ENCODE measurements around the gene GALNT10.
A peak's percentile ranks its signal among the peaks of the same experiment; 100 is the strongest.

Gene GALNT10

DNA sequence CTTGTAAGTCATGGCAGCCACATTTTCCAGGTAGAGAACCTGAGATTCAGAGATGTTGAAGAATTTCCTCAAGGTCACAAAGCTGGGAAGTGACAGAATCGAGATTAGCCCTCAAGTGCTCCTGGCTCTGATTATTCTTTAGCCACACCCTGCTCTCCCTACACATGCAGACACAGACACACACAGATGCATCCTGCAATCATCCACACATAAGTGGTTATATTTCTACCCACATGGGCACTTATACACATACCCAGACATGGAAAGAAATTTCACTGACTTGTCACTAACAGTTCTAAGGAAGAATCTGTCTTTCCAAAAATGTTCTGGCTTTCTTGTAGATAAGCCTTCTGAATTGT lies 32.2 kb upstream of the GALNT10 start:
- H3K9ac ChIP-seq (ENCODE audit: insufficient read length): no peak overlapping the region
- no peak overlapping the region for H3K4me3 ChIP-seq
- TF ChIP-seq POLR2AphosphoS5 (IDR thresholded peaks at IDR 0.05; ENCODE audit: borderline replicate concordance, low read depth, low read length) (no peak), FOXP2 (optimal IDR thresholded peaks at IDR 0.05; ENCODE audit: control extremely low read depth, extremely low read length, insufficient read depth) (no peak), EZH2 (IDR thresholded peaks at IDR 0.05) (no peak)
- DNase-seq (ENCODE audit: low read depth, low spot score): no peak
- H3K36me3 ChIP-seq (ENCODE audit: insufficient read depth, low read length): no peaks in the 10 kb centered on the region
- no peak overlapping the region for H3K27ac ChIP-seq
- no peaks in the 10 kb centered on the region for H3K9me3 ChIP-seq (ENCODE audit: low read depth, low read length)

DNA sequence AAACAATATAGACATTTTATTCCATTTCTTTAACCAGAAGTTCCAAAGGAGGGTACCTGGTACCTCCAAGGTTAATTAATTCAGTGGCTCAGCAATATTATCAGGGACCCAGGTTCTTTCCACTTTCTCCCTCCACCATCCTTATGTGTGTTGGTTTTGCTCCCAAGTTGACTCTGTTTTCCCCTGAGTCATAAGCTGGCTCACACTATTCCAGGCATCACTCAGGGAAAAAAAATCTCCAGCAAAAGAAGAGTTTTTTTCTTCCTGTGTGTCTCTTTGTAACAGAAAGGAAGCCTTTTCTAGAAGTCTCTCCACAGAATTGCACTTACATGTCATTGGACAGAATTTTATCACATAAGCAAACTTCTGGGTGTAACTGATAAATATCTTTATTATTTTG lies 31.2 kb upstream of the GALNT10 start:
- Histone ChIP-seq H3K9me3 (ENCODE audit: low read depth, low read length) (no peaks in the 10 kb centered on the region), H3K27ac (no peak overlapping the region), H3K9ac (ENCODE audit: insufficient read length) (no peak overlapping the region), H3K4me3 (no peak overlapping the region), H3K36me3 (ENCODE audit: insufficient read depth, low read length) (no peaks in the 10 kb centered on the region)
- TF ChIP-seq EZH2 (IDR thresholded peaks at IDR 0.05) (no peak), POLR2AphosphoS5 (IDR thresholded peaks at IDR 0.05; ENCODE audit: borderline replicate concordance, low read depth, low read length) (no peak), FOXP2 (optimal IDR thresholded peaks at IDR 0.05; ENCODE audit: control extremely low read depth, extremely low read length, insufficient read depth) (no peak)
- no peak for DNase-seq (ENCODE audit: low read depth, low spot score)

DNA sequence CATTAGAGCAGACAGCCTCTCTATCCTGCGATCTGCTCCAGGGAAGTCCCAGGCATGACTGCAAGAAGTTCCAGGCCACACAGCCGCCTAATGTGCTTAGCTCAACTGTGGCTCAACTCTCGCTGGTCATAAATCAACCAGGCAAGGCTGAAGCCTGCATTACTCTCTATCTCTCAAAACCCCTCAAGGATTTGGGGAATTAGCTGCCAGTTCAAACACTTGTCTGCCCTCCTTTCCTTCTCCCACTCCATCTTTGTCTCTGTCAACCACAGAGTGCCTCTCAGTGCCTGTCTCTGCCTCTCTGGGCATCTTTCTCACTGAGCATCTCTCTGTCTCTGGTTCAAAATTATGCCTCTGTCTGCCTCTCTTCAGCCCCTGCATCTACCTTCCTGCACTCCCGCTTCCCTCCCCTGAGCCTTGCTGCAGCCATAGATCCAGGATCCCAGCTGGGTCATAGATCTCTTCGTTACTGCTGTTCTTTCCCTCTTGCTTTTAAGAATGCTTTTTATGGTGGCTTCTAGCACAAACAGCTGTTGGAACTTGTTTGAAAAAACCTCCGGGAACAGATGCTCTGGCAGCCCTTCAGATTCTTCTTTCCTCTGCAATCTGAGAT lies 27.9 kb upstream of the GALNT10 start:
- TF ChIP-seq FOXP2 (optimal IDR thresholded peaks at IDR 0.05; ENCODE audit: control extremely low read depth, extremely low read length, insufficient read depth): no peak
- no peak for TF ChIP-seq POLR2AphosphoS5 (IDR thresholded peaks at IDR 0.05; ENCODE audit: borderline replicate concordance, low read depth, low read length)
- TF ChIP-seq EZH2 (IDR thresholded peaks at IDR 0.05): no peak
- no peak overlapping the region for H3K9ac ChIP-seq (ENCODE audit: insufficient read length)
- no peak overlapping the region for H3K4me3 ChIP-seq
- DNase-seq (ENCODE audit: low read depth, low spot score): no peak
- no peaks in the 10 kb centered on the region for H3K9me3 ChIP-seq (ENCODE audit: low read depth, low read length)
- H3K27ac ChIP-seq: no peak overlapping the region
- no peaks in the 10 kb centered on the region for H3K36me3 ChIP-seq (ENCODE audit: insufficient read depth, low read length)

DNA sequence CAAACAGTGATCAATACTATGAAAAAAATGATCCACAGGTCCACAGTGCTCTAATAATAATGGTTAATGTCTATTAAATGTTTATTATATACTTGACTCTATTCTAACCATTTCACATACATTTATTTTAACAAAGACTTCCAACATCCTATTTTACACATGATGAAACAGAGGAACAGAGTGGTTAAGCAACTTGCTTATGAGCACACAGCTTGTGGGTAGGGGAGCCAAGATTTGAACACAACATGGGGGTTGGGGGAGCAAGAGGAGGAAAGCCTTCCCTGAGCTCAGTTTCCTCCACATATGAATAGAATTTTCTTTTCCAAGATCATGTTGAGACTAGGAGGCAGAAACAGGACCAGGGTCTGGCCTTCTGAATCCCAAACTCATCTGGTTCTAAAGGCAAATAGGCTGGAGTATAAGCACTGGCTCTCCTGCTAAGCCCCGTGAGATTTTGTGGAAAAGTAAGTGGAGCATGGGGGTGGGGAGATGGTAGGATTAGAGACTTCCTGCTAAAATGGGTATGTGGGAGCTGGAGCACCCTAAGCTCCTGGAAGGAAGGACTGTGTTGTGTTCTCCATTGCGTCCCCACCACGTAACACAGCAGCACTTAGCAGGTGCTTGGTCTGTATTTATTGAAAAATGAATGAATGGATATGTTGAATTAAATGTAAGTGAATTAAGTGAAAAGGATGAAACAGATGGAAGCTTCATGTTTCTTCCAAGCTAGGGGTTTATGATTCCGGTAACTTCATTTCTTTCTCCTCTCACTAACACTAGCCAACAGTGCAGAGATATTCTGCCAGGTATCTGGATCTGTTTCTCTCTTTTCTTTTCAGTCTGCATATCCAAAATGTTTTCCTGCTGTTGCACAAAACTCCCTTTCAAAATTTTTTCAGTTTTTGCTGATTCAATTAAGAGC lies 26.9 kb upstream of the GALNT10 start:
- Histone ChIP-seq H3K9me3 (ENCODE audit: low read depth, low read length) (no peaks in the 10 kb centered on the region), H3K27ac (peak overlapping the region; percentile 56; the same call in 1 of the 2 replicates), H3K36me3 (ENCODE audit: insufficient read depth, low read length) (no peaks in the 10 kb centered on the region), H3K9ac (ENCODE audit: insufficient read length) (no peak overlapping the region), H3K4me3 (peak overlapping the region; percentile 26; the same call in 1 of the 2 replicates)
- DNase-seq (ENCODE audit: low read depth, low spot score): no peak
- TF ChIP-seq POLR2AphosphoS5 (IDR thresholded peaks at IDR 0.05; ENCODE audit: borderline replicate concordance, low read depth, low read length): no peak

DNA sequence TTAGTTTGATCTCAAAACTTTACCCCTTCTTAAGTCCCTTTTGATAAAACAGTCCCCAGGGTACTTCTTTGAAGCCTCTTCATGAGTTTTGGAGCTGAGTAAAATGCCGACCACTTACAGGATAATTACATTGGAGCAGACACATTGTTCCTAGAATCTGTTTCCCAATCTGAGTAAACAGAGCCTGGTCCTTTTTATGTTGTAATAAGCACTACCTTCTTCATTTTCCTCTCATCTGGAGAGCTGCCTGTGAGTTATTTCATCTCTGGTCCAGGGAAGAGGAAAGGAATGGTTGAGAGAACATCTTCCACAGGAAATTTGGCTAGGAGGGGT lies 26.3 kb upstream of the GALNT10 start:
- Histone ChIP-seq H3K4me3 (peak overlapping the region; percentile 26; the same call in 1 of the 2 replicates), H3K9me3 (ENCODE audit: low read depth, low read length) (no peaks in the 10 kb centered on the region), H3K27ac (peak overlapping the region; percentile 56; the same call in 1 of the 2 replicates), H3K9ac (ENCODE audit: insufficient read length) (no peak overlapping the region), H3K36me3 (ENCODE audit: insufficient read depth, low read length) (no peaks in the 10 kb centered on the region)
- TF ChIP-seq FOXP2 (optimal IDR thresholded peaks at IDR 0.05; ENCODE audit: control extremely low read depth, extremely low read length, insufficient read depth): no peak
- TF ChIP-seq EZH2 (IDR thresholded peaks at IDR 0.05): no peak
- TF ChIP-seq POLR2AphosphoS5 (IDR thresholded peaks at IDR 0.05; ENCODE audit: borderline replicate concordance, low read depth, low read length): no peak
- no peak for DNase-seq (ENCODE audit: low read depth, low spot score)

DNA sequence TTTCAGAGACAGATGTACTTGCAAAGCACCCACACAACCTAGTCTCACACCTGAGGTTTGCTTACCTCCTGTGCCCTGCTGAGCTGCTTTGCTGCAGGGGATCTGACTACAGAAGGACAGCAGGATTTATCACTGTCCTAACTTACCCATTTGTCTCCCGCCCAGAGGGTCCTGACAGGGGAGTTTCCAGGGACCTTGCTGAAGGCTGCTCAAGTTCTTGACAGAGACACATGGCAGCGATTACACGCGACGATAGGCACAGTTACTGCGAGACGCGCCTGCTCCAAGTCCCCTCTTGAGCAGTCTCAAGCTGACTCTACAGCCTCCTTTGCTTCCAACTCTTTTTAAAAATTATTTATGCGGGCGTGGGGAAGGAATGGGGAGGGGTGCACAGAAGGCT lies 24.6 kb upstream of the GALNT10 start:
- no peak for DNase-seq (ENCODE audit: low read depth, low spot score)
- no peak overlapping the region for H3K9ac ChIP-seq (ENCODE audit: insufficient read length)
- H3K9me3 ChIP-seq (ENCODE audit: low read depth, low read length): no peaks in the 10 kb centered on the region
- no peak overlapping the region for H3K4me3 ChIP-seq
- H3K36me3 ChIP-seq (ENCODE audit: insufficient read depth, low read length): no peaks in the 10 kb centered on the region
- H3K27ac ChIP-seq: peak overlapping the region; percentile 21; the same call in 1 of the 2 replicates
- TF ChIP-seq FOXP2 (optimal IDR thresholded peaks at IDR 0.05; ENCODE audit: control extremely low read depth, extremely low read length, insufficient read depth) (no peak), EZH2 (IDR thresholded peaks at IDR 0.05) (no peak), POLR2AphosphoS5 (IDR thresholded peaks at IDR 0.05; ENCODE audit: borderline replicate concordance, low read depth, low read length) (no peak)

DNA sequence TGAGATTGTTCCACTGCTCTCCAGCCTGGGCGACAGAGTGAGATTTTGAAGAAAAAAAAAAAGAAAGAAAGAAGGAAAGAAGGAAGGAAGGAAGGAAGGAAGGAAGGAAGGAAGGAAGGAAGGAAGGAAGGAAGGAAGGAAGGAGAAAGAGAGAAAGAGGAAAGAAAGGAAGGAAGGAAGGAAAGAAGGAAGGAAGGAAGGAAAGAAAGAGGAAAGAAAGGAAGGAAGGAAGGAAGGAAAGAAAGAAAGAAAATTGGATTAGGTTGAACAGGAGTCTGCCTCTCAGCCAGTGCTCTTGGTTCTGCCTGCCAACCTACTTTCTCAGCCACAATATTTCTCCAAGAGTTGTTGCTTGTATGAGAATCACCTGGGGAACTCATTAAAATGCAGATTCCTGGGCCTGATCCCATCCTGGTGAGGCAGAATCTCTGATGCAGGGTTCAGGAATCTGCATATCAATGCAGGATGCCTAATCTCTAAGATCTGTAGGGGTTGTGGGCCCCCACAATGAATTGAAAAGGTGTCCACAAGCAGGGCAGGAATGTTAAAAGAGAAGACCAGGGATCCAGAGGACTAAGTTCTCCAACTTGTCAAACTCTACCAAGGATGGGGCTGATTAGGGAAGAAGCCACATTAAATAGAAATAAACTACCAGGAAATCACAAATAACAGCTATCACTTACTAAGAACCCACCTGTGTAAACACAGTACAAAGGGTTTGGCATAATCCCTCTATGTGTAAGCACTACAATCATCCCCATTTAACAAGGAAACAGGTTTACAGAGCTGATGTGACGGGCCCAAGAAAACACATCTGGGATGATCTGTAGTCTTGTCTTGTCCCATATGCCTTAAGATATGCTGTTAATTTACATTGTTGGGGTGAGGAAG lies 23.4 kb upstream of the GALNT10 start:
- no peak overlapping the region for H3K4me3 ChIP-seq
- no peak overlapping the region for H3K9ac ChIP-seq (ENCODE audit: insufficient read length)
- DNase-seq (ENCODE audit: low read depth, low spot score): no peak
- no peaks in the 10 kb centered on the region for H3K9me3 ChIP-seq (ENCODE audit: low read depth, low read length)
- no peaks in the 10 kb centered on the region for H3K36me3 ChIP-seq (ENCODE audit: insufficient read depth, low read length)
- TF ChIP-seq POLR2AphosphoS5 (IDR thresholded peaks at IDR 0.05; ENCODE audit: borderline replicate concordance, low read depth, low read length) (no peak), EZH2 (IDR thresholded peaks at IDR 0.05) (no peak), FOXP2 (optimal IDR thresholded peaks at IDR 0.05; ENCODE audit: control extremely low read depth, extremely low read length, insufficient read depth) (no peak)
- no peak overlapping the region for H3K27ac ChIP-seq

DNA sequence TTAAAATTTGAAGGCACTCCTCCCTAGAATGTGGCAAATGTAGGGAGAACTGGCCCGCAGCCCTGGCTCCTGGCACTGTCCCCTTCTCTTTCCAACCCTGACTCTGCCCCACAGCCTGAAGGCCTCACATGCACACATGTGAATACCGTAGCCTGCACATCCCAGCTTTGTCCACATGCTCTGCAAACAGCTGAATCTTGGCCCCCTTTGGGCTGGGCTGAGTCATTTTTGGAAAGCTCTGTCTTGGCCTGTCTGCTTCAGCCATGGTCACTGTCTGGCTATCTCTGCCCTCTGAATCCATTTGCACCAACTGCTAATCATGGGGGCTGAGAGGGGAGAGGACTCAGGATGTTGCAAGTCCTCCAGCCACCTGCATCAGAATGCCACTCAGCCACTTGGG lies 22.1 kb upstream of the GALNT10 start:
- Histone ChIP-seq H3K9ac (ENCODE audit: insufficient read length) (no peak overlapping the region), H3K9me3 (ENCODE audit: low read depth, low read length) (no peaks in the 10 kb centered on the region), H3K27ac (no peak overlapping the region), H3K36me3 (ENCODE audit: insufficient read depth, low read length) (no peaks in the 10 kb centered on the region), H3K4me3 (no peak overlapping the region)
- DNase-seq (ENCODE audit: low read depth, low spot score): no peak
- TF ChIP-seq FOXP2 (optimal IDR thresholded peaks at IDR 0.05; ENCODE audit: control extremely low read depth, extremely low read length, insufficient read depth) (no peak), EZH2 (IDR thresholded peaks at IDR 0.05) (no peak), POLR2AphosphoS5 (IDR thresholded peaks at IDR 0.05; ENCODE audit: borderline replicate concordance, low read depth, low read length) (no peak)

Measured in SK-N-MC (cell line).